H1 (cell line): ENCODE measurements around the gene SHISA6. TPM values are rescaled to one million over a fixed set of nuclear protein-coding genes. Genes with fewer than 3 reads are reported as not detected.

Source experiments
- CTCF ChIA-PET: fragments of 300-600 bp; sonication (Branson Sonifier 250); formaldehyde crosslinking; loops from one replicate; lab custom pipeline; 2021; ENCODE audit not compliant: partially characterized antibody; lab: Charles Lee
- POLR2A ChIA-PET: fragments of 300-600 bp; sonication (Branson Sonifier 250); formaldehyde crosslinking; loops from one replicate; lab custom pipeline; 2021; ENCODE audit warnings: inconsistent platforms; ENCODE audit not compliant: partially characterized antibody; lab: Charles Lee
- DNase-seq, 2 experiments: peaks; one replicate each; pipeline versions ENCODE4 v3.0.0 to v3.0.0-alpha.2; 2010 to 2022; ENCODE audit warnings: low spot score in 2 of 2, low read depth in 1 of 2, mixed read lengths in 1 of 2
- FAIRE-seq: peaks from 2 replicates; lab custom pipeline; 2011; peaks lifted over from hg19 to GRCh38; lab: Jason Lieb, UNC
- H2AFZ ChIP-seq: 2 replicates; pipeline ENCODE4 v1.8.1; 2012; ENCODE audit warnings: low read length, inconsistent platforms
- H2AK5ac ChIP-seq: 2 replicates; pipeline ENCODE4 v1.6.1; 2013; ENCODE audit warnings: low read depth, low read length
- H2BK120ac ChIP-seq: replicated peaks from 2 replicates; pipeline ENCODE3; 2013; ENCODE audit warnings: low read depth, low read length, inconsistent platforms
- H2BK12ac ChIP-seq: 2 replicates; pipeline ENCODE4 v1.6.1; 2013; ENCODE audit warnings: low read depth, low read length
- H2BK15ac ChIP-seq: 2 replicates; pipeline ENCODE4 v1.6.1; 2013; ENCODE audit warnings: low read length
- H2BK20ac ChIP-seq: 2 replicates; pipeline ENCODE4 v1.6.1; 2013; ENCODE audit warnings: low read length
- H2BK5ac ChIP-seq: 2 replicates; pipeline ENCODE4 v1.6.1; 2013; ENCODE audit warnings: low read depth, low read length
- H3K14ac ChIP-seq: 2 replicates; pipeline ENCODE4 v1.6.1; 2013; ENCODE audit warnings: inconsistent platforms; ENCODE audit not compliant: insufficient read length
- H3K18ac ChIP-seq: 2 replicates; pipeline ENCODE4 v1.6.1; 2013; ENCODE audit warnings: low read length; ENCODE audit errors: extremely low read depth
- H3K23ac ChIP-seq: 2 replicates; pipeline ENCODE4 v1.6.1; 2013; ENCODE audit warnings: inconsistent platforms; ENCODE audit not compliant: insufficient read length
- H3K23me2 ChIP-seq: 2 replicates; pipeline ENCODE4 v1.6.1; 2013; ENCODE audit warnings: low read depth, low read length
- H3K27ac ChIP-seq: 2 replicates; pipeline ENCODE4 v1.6.1; 2011; ENCODE audit warnings: low read depth, low read length, inconsistent platforms
- H3K27me3 ChIP-seq, 4 experiments: replicated peaks in 1 of 4; 1 replicate in 1 of 4; 2 replicates in 3 of 4; pipeline versions ENCODE4 v1.6.1 to v1.8.1; 2011 to 2013; ENCODE audit warnings: low read length in 3 of 4, mild to moderate bottlenecking in 3 of 4, inconsistent platforms in 2 of 4, mixed read lengths in 2 of 4, moderate library complexity in 1 of 4; ENCODE audit not compliant: control insufficient read depth in 3 of 4, insufficient read depth in 3 of 4; ENCODE audit errors: extremely low read depth in 1 of 4
- H3K36me3 ChIP-seq, 4 experiments: 2 replicates each; pipeline versions ENCODE4 v1.6.1 to v1.8.1; 2011 to 2013; ENCODE audit warnings: mild to moderate bottlenecking in 4 of 4, low read length in 3 of 4, moderate library complexity in 2 of 4, control low read depth in 1 of 4, inconsistent platforms in 1 of 4; ENCODE audit not compliant: insufficient read depth in 4 of 4, control insufficient read depth in 2 of 4
- H3K4ac ChIP-seq: replicated peaks from 2 replicates; pipeline ENCODE3; 2013; ENCODE audit warnings: low read length, low read depth, mixed read lengths, inconsistent platforms; ENCODE audit not compliant: insufficient read length
- H3K4me1 ChIP-seq, 4 experiments: replicated peaks in 1 of 4; 1 replicate in 1 of 4; 2 replicates in 3 of 4; pipeline versions ENCODE4 v1.6.1 to v1.8.1; 2011 to 2013; ENCODE audit warnings: low read length in 3 of 4, inconsistent platforms in 2 of 4, mixed read lengths in 1 of 4; ENCODE audit not compliant: insufficient read depth in 4 of 4, control insufficient read depth in 3 of 4
- H3K4me2 ChIP-seq, 2 experiments: 2 replicates each; pipeline versions ENCODE4 v1.6.1 to v1.8.1; 2011 to 2013; ENCODE audit warnings: low read depth in 2 of 2, low read length in 2 of 2, control low read depth in 1 of 2, inconsistent platforms in 1 of 2, mild to moderate bottlenecking in 1 of 2; ENCODE audit not compliant: insufficient read depth in 1 of 2
- H3K4me3 ChIP-seq, 4 experiments: fragments of 200-600, 300-600 bp in 1 of 4; sonication (generic), shearing (Covaris generic), sonication (Bioruptor Twin) in 1 of 4; 2 replicates each; pipeline versions ENCODE4 v1.5.1 to v1.8.1; 2011 to 2016; ENCODE audit warnings: low read length in 4 of 4, low read depth in 3 of 4, control low read depth in 2 of 4, inconsistent platforms in 2 of 4, mild to moderate bottlenecking in 2 of 4, mixed read lengths in 1 of 4, moderate library complexity in 1 of 4; ENCODE audit not compliant: insufficient read depth in 2 of 4; ENCODE audit errors: extremely low read depth in 1 of 4
- H3K56ac ChIP-seq: replicated peaks from 2 replicates; pipeline ENCODE3; 2013; ENCODE audit warnings: low read depth, mild to moderate bottlenecking, mixed read lengths, low read length, inconsistent platforms; ENCODE audit not compliant: insufficient read length
- H3K79me1 ChIP-seq: 2 replicates; pipeline ENCODE4 v1.6.1; 2013; ENCODE audit warnings: low read depth, low read length, control low read depth
- H3K79me2 ChIP-seq, 2 experiments: 2 replicates each; pipeline versions ENCODE4 v1.6.1 to v1.8.1; 2012 to 2013; ENCODE audit warnings: low read length in 2 of 2, mild to moderate bottlenecking in 2 of 2, inconsistent platforms in 1 of 2; ENCODE audit not compliant: insufficient read depth in 2 of 2, control insufficient read depth in 1 of 2
- H3K9ac ChIP-seq, 4 experiments: replicated peaks in 1 of 4; 1 replicate in 1 of 4; 2 replicates in 3 of 4; pipeline versions ENCODE4 v1.6.1 to v1.8.1; 2011 to 2013; ENCODE audit warnings: low read depth in 3 of 4, low read length in 3 of 4, control low read depth in 2 of 4, mild to moderate bottlenecking in 2 of 4, moderate library complexity in 2 of 4, inconsistent platforms in 1 of 4; ENCODE audit errors: extremely low read depth in 1 of 4
- H3K9me3 ChIP-seq, 2 experiments: 2 replicates each; pipeline versions ENCODE4 v1.6.1 to v1.8.1; 2012 to 2013; ENCODE audit warnings: mild to moderate bottlenecking in 2 of 2, moderate library complexity in 2 of 2, control low read depth in 1 of 2, inconsistent platforms in 1 of 2, low read depth in 1 of 2, low read length in 1 of 2, mixed read lengths in 1 of 2; ENCODE audit not compliant: insufficient read depth in 2 of 2
- H4K20me1 ChIP-seq, 2 experiments: replicated peaks in 1 of 2; 2 replicates each; pipeline versions ENCODE3 to v1.8.1; 2011 to 2013; ENCODE audit warnings: inconsistent platforms in 2 of 2, low read length in 2 of 2, mild to moderate bottlenecking in 1 of 2; ENCODE audit not compliant: insufficient read depth in 2 of 2, control insufficient read depth in 1 of 2
- H4K5ac ChIP-seq: 2 replicates; pipeline ENCODE4 v1.6.1; 2013; ENCODE audit warnings: low read length, low read depth, mixed read lengths, inconsistent platforms; ENCODE audit not compliant: insufficient read length
- H4K8ac ChIP-seq: 2 replicates; pipeline ENCODE4 v1.8.0; 2013; ENCODE audit warnings: mild to moderate bottlenecking, moderate library complexity, low read length, inconsistent platforms; ENCODE audit not compliant: insufficient read depth; ENCODE audit errors: extremely low read depth
- H4K91ac ChIP-seq: replicated peaks from 2 replicates; pipeline ENCODE3; 2013; ENCODE audit warnings: low read length, mixed read lengths, inconsistent platforms; ENCODE audit not compliant: insufficient read length
- CREB1 ChIP-seq: IDR thresholded peaks from 2 replicates; pipeline ENCODE4 v1.6.1; 2012; ENCODE audit warnings: inconsistent platforms
- MAFK ChIP-seq: IDR thresholded peaks from 2 replicates; pipeline ENCODE4 v1.6.1; 2012; ENCODE audit warnings: low read depth, mild to moderate bottlenecking, improper control_type of control experiment, low read length
- POU5F1 ChIP-seq: IDR thresholded peaks from 2 replicates; pipeline ENCODE4 v1.6.1; 2011; ENCODE audit warnings: low read depth, mild to moderate bottlenecking, low read length, moderate library complexity
- SIRT6 ChIP-seq: IDR thresholded peaks from one replicate; pipeline ENCODE4 v1.7.1; 2012; ENCODE audit warnings: low read length, inconsistent platforms
- WGBS, 2 experiments: shearing (Covaris generic) in 1 of 2; methylation state at CpG; one replicate each; pipeline versions ENCODE4 v1.1.6 to v1.1.7; 2013 to 2015; ENCODE audit warnings: low lambda C conversion rate in 2 of 2, mixed read lengths in 2 of 2, inconsistent platforms in 1 of 2, low coverage in 1 of 2, missing lambda C conversion rate in 1 of 2; ENCODE audit not compliant: insufficient replicate concordance in 2 of 2, insufficient coverage in 1 of 2, insufficient read length in 1 of 2; ENCODE audit errors: extremely low coverage in 1 of 2, missing lambda C conversion rate in 1 of 2; 5-methylcytosine and 5-hydroxymethylcytosine counted together
- polyA plus RNA-seq, 7 experiments: library from polyadenylated mRNA; depleted of rRNA in 3 of 7; stranded (reverse) in 5 of 7; unstranded in 2 of 7; fragments of >200 nt in 5 of 7; fragments of 200-250 nt in 2 of 7; gene quantifications; 1 replicate in 5 of 7; 2 replicates in 1 of 7; 4 replicates in 1 of 7; pipeline versions ENCODE4 v1.2.1 to v1.2.3, GENCODE V29; 2011 to 2013; ENCODE audit warnings: missing spikeins in 2 of 7, mixed read lengths in 2 of 7
- total RNA-seq: library from RNA; stranded (reverse); fragmentation: NEBNext Ultra II Directional; extraction: Animal tissue kit (Norgen Biotek cat#: 25700); gene quantifications from 2 replicates; pipeline ENCODE4 v1.2.1, GENCODE V29; 2021

Gene SHISA6
- total and polyA plus RNA-seq, 2 of the 8 experiments (the other 6 are each of a cell fraction or from before 2014, with no cell fraction given): 2.9 to 4.8 TPM

DNA sequence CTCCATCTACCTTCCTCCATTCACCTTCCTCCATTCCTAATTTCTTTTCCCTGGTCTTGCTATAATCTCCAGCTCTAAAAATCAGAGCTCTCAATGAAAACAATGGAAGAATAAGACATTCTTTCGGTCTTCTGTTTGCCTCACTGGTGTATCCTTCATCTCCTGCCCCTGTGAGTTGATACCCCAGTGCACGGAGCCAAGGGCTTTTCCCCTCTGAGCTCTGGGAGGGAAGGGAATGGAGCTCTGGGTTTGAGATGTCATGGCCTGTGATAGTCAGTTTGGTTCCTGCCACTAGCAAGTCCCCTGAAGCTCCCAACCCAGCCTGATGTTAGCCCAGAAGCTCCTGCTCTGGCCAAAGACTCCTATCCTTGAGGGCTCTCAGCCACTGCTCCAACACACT, 320.7 kb downstream of the SHISA6 start:
- Histone ChIP-seq H3K4me1 (peaks cover 0 to 3% (median 0%) of the 10 kb centered on the region in 4 experiments; a peak in 3 of 7 replicates), H2BK120ac (no peak overlapping the region), H2BK12ac (no peak overlapping the region), H3K79me1 (no peaks in the 10 kb centered on the region), H2AFZ (no peak overlapping the region), H3K9ac (no peak overlapping the region), H4K20me1 (no peaks in the 10 kb centered on the region), H3K9me3 (no peaks in the 10 kb centered on the region), H3K4me3 (no peak overlapping the region), H3K23ac (no peak overlapping the region), H2AK5ac (no peak overlapping the region), H3K18ac (no peak overlapping the region), H2BK20ac (no peak overlapping the region), H4K8ac (no peak overlapping the region), H3K27ac (no peak overlapping the region), H3K4me2 (no peak overlapping the region), H4K5ac (no peak overlapping the region), H3K27me3 (no peaks in the 10 kb centered on the region), H2BK5ac (no peak overlapping the region), H3K4ac (no peak overlapping the region), H3K14ac (no peak overlapping the region), H4K91ac (no peak overlapping the region), H2BK15ac (no peak overlapping the region), H3K36me3 (no peaks in the 10 kb centered on the region), H3K79me2 (no peaks in the 10 kb centered on the region), H3K23me2 (no peaks in the 10 kb centered on the region; the same call in 1 of the 2 replicates), H3K56ac (no peak overlapping the region)
- POLR2A ChIA-PET: no interaction called here
- CTCF ChIA-PET: interaction anchor here (1.0 kb wide), 1 partner anchor 9 kb away, joined by 3 read pairs; no protein-coding TSS in a partner anchor
- DNase-seq (no peak), FAIRE-seq (no peak)
- TF ChIP-seq CREB1: no peak
- no peak for TF ChIP-seq POU5F1
- no peak for TF ChIP-seq SIRT6
- TF ChIP-seq MAFK: no peak
- WGBS, 2 experiments: 86% methylated on average over 1 of the region's 2 CpGs; no CpG with 5 or more reads in 1 of the 2 experiments
